OCI-LY3 (cell line): ENCODE measurements around the gene FRMD4A.

Experiments used
- CTCF ChIP-seq: fragments of 200-600, 300-600 bp; sonication (generic); IDR thresholded peaks from 2 replicates; pipeline ENCODE4 v1.5.1; 2014; ENCODE audit warnings: antibody characterized with exemption, low read length, low read depth
- EZH2phosphoT487 ChIP-seq: fragments of 200-600 bp; shearing (Covaris generic); IDR thresholded peaks from 2 replicates; pipeline ENCODE4 v1.6.1; 2018; ENCODE audit warnings: antibody characterized with exemption, mixed run types, low read depth

GRCh38 chr10:14302035-14302434, 28.7 kb downstream of the FRMD4A start:
- TF ChIP-seq CTCF = peak; percentile 15; the same call in 1 of the 2 replicates
- TF ChIP-seq EZH2phosphoT487 = no peak
